GM23338 (cell line): ENCODE measurements around the gene NUP214. TPM values are rescaled to one million over a fixed set of nuclear protein-coding genes. Genes with fewer than 3 reads are reported as not detected.

ENCODE experiments used
- ATAC-seq: fragments of 200-7000 bp; cut with Tn5 transposase; 3 replicates; pipeline ENCODE4 v1.9.1; 2020
- DNase-seq: peaks from one replicate; pipeline ENCODE4 v3.0.0-alpha.2; 2015; ENCODE audit warnings: low spot score
- H2AFZ ChIP-seq: fragments of 200-600 bp; sonication (generic); 2 replicates; pipeline ENCODE4 v1.8.0; 2016; ENCODE audit warnings: antibody characterized with exemption, mild to moderate bottlenecking, moderate library complexity
- H3F3A ChIP-seq: fragments of 200-600 bp; sonication (generic); replicated peaks from 2 replicates; pipeline ENCODE4 v1.8.0; 2017; ENCODE audit warnings: antibody characterized with exemption, mixed run types, low read depth
- H3K27ac ChIP-seq: fragments of 200-600 bp; sonication (generic); 2 replicates; pipeline ENCODE4 v1.6.1; 2016; ENCODE audit warnings: low read depth
- H3K27me3 ChIP-seq: fragments of 200-600 bp; sonication (generic); 2 replicates; pipeline ENCODE4 v1.8.0; 2016; ENCODE audit warnings: mild to moderate bottlenecking, mixed run types, moderate library complexity; ENCODE audit not compliant: insufficient read depth
- H3K36me3 ChIP-seq: fragments of 200-600 bp; sonication (generic); 2 replicates; pipeline ENCODE4 v1.8.0; 2016; ENCODE audit warnings: mild to moderate bottlenecking; ENCODE audit not compliant: insufficient read depth
- H3K4me1 ChIP-seq: fragments of 200-600 bp; sonication (generic); 2 replicates; pipeline ENCODE4 v1.8.0; 2016; ENCODE audit warnings: mild to moderate bottlenecking, moderate library complexity; ENCODE audit not compliant: insufficient read depth
- H3K4me2 ChIP-seq: fragments of 200-600 bp; sonication (generic); 2 replicates; pipeline ENCODE4 v1.7.1; 2017; ENCODE audit warnings: mixed run types
- H3K4me3 ChIP-seq: fragments of 200-600 bp; sonication (generic); 2 replicates; pipeline ENCODE4 v1.6.1; 2016; ENCODE audit warnings: mixed run types
- H3K79me2 ChIP-seq: fragments of 200-600 bp; sonication (generic); replicated peaks from 2 replicates; pipeline ENCODE4 v1.8.0; 2017; ENCODE audit warnings: mild to moderate bottlenecking; ENCODE audit not compliant: insufficient read depth
- H3K9me2 ChIP-seq: fragments of 200-600 bp; sonication (generic); 2 replicates; pipeline ENCODE4 v1.8.0; 2017; ENCODE audit not compliant: insufficient read depth
- H4K20me1 ChIP-seq: fragments of 200-600 bp; sonication (generic); replicated peaks from 2 replicates; pipeline ENCODE4 v1.8.0; 2017; ENCODE audit warnings: mild to moderate bottlenecking; ENCODE audit not compliant: insufficient read depth
- H3K27ac Mint-ChIP-seq: 2 replicates; pipeline ENCODE4 v1.8.0; 2020; ENCODE audit warnings: inconsistent platforms, mild to moderate bottlenecking, moderate library complexity, mixed read lengths
- H3K27me3 Mint-ChIP-seq: 3 replicates; pipeline ENCODE4 v1.8.0; 2022; ENCODE audit warnings: low read depth, mild to moderate bottlenecking, moderate library complexity, mixed read lengths, inconsistent platforms; ENCODE audit not compliant: insufficient read depth, poor library complexity
- H3K36me3 Mint-ChIP-seq: 3 replicates; pipeline ENCODE4 v1.8.0; 2021; ENCODE audit warnings: low read depth, mild to moderate bottlenecking, inconsistent platforms, moderate library complexity, mixed read lengths
- H3K4me1 Mint-ChIP-seq: 3 replicates; pipeline ENCODE4 v1.8.0; 2020; ENCODE audit warnings: mild to moderate bottlenecking, inconsistent platforms, mixed read lengths
- H3K4me3 Mint-ChIP-seq: 3 replicates; pipeline ENCODE4 v1.8.0; 2021; ENCODE audit warnings: moderate library complexity, mild to moderate bottlenecking, inconsistent platforms, mixed read lengths
- H3K9me3 Mint-ChIP-seq: 3 replicates; pipeline ENCODE4 v1.8.0; 2020; ENCODE audit warnings: moderate library complexity, mild to moderate bottlenecking, inconsistent platforms, mixed read lengths
- CREB1 ChIP-seq: fragments of 250-450 bp; sonication (Bioruptor Pico); IDR thresholded peaks from 2 replicates; pipeline ENCODE4 v1.5.0; 2020; ENCODE audit warnings: low read depth, mild to moderate bottlenecking, moderate library complexity
- CTCF ChIP-seq, 2 experiments: fragments of 200-600 bp in 1 of 2; sonication (generic) in 1 of 2; conservative IDR thresholded peaks; 2 replicates each; pipeline versions ENCODE4 v1.5.1 to v1.6.1; 2016 to 2017; ENCODE audit warnings: antibody characterized with exemption in 2 of 2, low read depth in 2 of 2, mild to moderate bottlenecking in 2 of 2, moderate library complexity in 1 of 2
- EZH2 ChIP-seq: fragments of 200-600 bp; sonication (generic); IDR thresholded peaks from one replicate; pipeline ENCODE4 v1.8.0; 2017; ENCODE audit warnings: antibody characterized with exemption, mild to moderate bottlenecking, low read depth; ENCODE audit not compliant: unreplicated experiment
- JUNB ChIP-seq: IDR thresholded peaks from one replicate; pipeline ENCODE4 v1.6.1; 2016; ENCODE audit warnings: antibody characterized with exemption; ENCODE audit not compliant: unreplicated experiment
- POLR2AphosphoS5 ChIP-seq: IDR thresholded peaks from 2 replicates; pipeline ENCODE4 v1.6.1; 2016; ENCODE audit warnings: antibody characterized with exemption, low read depth
- ZNF114 ChIP-seq: fragments of 250-450 bp; sonication (Bioruptor Pico); IDR thresholded peaks from 2 replicates; pipeline ENCODE4 v1.5.0; 2020; ENCODE audit warnings: mild to moderate bottlenecking, moderate library complexity
- ZNF462 ChIP-seq: fragments of 250-450 bp; sonication (Bioruptor Pico); IDR thresholded peaks from 2 replicates; pipeline ENCODE4 v1.5.0; 2020; ENCODE audit warnings: mild to moderate bottlenecking, moderate library complexity
- polyA plus RNA-seq: library from polyadenylated mRNA; unstranded; fragments of >200 nt; fragmentation: Nextera tagmentation; extraction: Ambion mirVana; gene quantifications from 2 replicates; pipeline ENCODE4 v1.2.1, GENCODE V29; 2016
- total RNA-seq: library from RNA; depleted of rRNA; stranded (reverse); fragments of >200 nt; shearing (Covaris generic); gene quantifications from 2 replicates; pipeline ENCODE4 v1.2.3, GENCODE V29; 2014
- TF ChIP-seq, protein P1 (sequence below): IDR thresholded peaks from one replicate; pipeline ENCODE4 v1.6.1; 2018; ENCODE audit warnings: antibody characterized with exemption; ENCODE audit not compliant: unreplicated experiment

The NUP214 gene
- total and polyA plus RNA-seq, 2 experiments from 2014 or later: 36.0 to 57.0 TPM

DNA sequence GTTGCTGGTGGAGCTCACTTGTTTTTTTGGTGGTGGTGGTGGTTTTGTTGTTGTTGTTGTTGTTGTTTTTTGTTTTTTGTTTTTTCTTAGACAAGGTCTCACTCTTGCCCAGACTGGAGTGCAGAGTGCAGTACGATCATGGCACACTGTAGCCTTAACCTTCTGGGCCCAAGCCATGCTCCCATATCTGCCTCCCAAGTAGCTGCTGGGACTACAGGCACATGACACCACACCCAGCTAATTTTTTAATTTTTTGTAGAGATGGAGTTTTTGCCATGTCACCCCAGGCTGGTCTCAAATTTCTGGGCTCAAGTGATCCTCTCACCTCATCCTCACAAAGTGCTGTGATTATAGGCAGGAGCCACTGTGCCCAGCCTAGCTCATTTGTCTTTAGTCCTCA, 53.5 kb downstream of the NUP214 start:
- Histone ChIP-seq H2AFZ (no peak overlapping the region), H3K27me3 (no peaks in the 10 kb centered on the region), H3K4me3 (no peak overlapping the region), H3K4me1 (no peaks in the 10 kb centered on the region), H3F3A (0 out of 2 replicates have a peak, but pooled peaks cover 12% of the 10 kb centered on the region), H3K36me3 (peaks cover 24% of the 10 kb centered on the region), H3K79me2 (peaks cover 5% of the 10 kb centered on the region; the same call in 1 of the 2 replicates), H3K27ac (no peak overlapping the region), H3K9me2 (no peaks in the 10 kb centered on the region), H3K4me2 (no peak overlapping the region), H4K20me1 (peaks cover 4% of the 10 kb centered on the region; the same call in 1 of the 2 replicates)
- H3K9me3 Mint-ChIP-seq: no peaks in the 10 kb centered on the region
- peaks cover 48% of the 10 kb centered on the region for H3K36me3 Mint-ChIP-seq
- peaks cover 5% of the 10 kb centered on the region for H3K27me3 Mint-ChIP-seq
- no peak overlapping the region; the same call in 1 of the 2 replicates for H3K27ac Mint-ChIP-seq
- ATAC-seq (no peak), DNase-seq (no peak)
- no peak for TF ChIP-seq ZNF114 (CRISPR knock-in tag)
- TF ChIP-seq POLR2AphosphoS5: no peak
- TF ChIP-seq ZNF462: no peak
- TF ChIP-seq, protein P1, sequence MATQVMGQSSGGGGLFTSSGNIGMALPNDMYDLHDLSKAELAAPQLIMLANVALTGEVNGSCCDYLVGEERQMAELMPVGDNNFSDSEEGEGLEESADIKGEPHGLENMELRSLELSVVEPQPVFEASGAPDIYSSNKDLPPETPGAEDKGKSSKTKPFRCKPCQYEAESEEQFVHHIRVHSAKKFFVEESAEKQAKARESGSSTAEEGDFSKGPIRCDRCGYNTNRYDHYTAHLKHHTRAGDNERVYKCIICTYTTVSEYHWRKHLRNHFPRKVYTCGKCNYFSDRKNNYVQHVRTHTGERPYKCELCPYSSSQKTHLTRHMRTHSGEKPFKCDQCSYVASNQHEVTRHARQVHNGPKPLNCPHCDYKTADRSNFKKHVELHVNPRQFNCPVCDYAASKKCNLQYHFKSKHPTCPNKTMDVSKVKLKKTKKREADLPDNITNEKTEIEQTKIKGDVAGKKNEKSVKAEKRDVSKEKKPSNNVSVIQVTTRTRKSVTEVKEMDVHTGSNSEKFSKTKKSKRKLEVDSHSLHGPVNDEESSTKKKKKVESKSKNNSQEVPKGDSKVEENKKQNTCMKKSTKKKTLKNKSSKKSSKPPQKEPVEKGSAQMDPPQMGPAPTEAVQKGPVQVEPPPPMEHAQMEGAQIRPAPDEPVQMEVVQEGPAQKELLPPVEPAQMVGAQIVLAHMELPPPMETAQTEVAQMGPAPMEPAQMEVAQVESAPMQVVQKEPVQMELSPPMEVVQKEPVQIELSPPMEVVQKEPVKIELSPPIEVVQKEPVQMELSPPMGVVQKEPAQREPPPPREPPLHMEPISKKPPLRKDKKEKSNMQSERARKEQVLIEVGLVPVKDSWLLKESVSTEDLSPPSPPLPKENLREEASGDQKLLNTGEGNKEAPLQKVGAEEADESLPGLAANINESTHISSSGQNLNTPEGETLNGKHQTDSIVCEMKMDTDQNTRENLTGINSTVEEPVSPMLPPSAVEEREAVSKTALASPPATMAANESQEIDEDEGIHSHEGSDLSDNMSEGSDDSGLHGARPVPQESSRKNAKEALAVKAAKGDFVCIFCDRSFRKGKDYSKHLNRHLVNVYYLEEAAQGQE: no peak
- no peak for TF ChIP-seq CREB1 (CRISPR knock-in tag)
- TF ChIP-seq JUNB: no peak
- no peak for TF ChIP-seq CTCF (conservative IDR thresholded peaks at IDR 0.05; ENCODE audit: low read depth in 2 of 2)
- TF ChIP-seq EZH2: no peak
- H3K4me3 Mint-ChIP-seq: no peak overlapping the region; the same call in 2 of the 3 replicates
- H3K4me1 Mint-ChIP-seq: no peaks in the 10 kb centered on the region; the same call in 2 of the 3 replicates
